Muscle of arm (tissue), 12 donors: Measurements from ENCODE around the gene PRADC1. TPM values are rescaled to one million over a fixed set of nuclear protein-coding genes. Genes with fewer than 3 reads are reported as not detected.
"Not testable (repeated sequence)": the region's sequence is repeated elsewhere in the genome, so short reads cannot be mapped to it uniquely, and the experiment has no call there.

Experiments used
- DNase-seq: peaks from one replicate; pipeline ENCODE4 v3.0.0-alpha.2; 2013
- polyA plus RNA-seq, 12 donors: library from polyadenylated mRNA; unstranded; fragments of 120-200 nt; gene quantifications; one replicate each; pipeline ENCODE4 v1.2.1, GENCODE V29; 2013; ENCODE audit not compliant: insufficient read length in 12 of 12

The PRADC1 gene
- polyA plus RNA-seq, 12 donors = 15.9 to 32.8 (median 26.7) TPM; not detected in 1

- DNase-seq = no peak
These were observed 22.3 kb downstream of the PRADC1 start for GRCh38 chr2:73210696-73211095.

GRCh38 chr2:73210019-73210418 is 23.0 kb downstream of the PRADC1 start:
- no peak for DNase-seq

GRCh38 chr2:73208258-73208657 is 24.8 kb downstream of the PRADC1 start:
- no peak for DNase-seq

GRCh38 chr2:73205611-73206010 is 27.4 kb downstream of the PRADC1 start:
- DNase-seq = no peak

- no peak for DNase-seq
These were observed 29.9 kb downstream of the PRADC1 start for GRCh38 chr2:73203055-73203681.

- DNase-seq = no peak
These were observed 30.6 kb downstream of the PRADC1 start, which contains the start of gene NOTO for GRCh38 chr2:73202156-73203054. Gene NOTO, plus strand, starts transcription at chr2:73202574. Its CDS starts 93 bp downstream, at chr2:73202667.

- DNase-seq = not testable (repeated sequence)
These were observed 32.8 kb downstream of the PRADC1 start for GRCh38 chr2:73200281-73200680.

- no peak for DNase-seq
These were observed 35.5 kb downstream of the PRADC1 start for GRCh38 chr2:73197579-73197978.

GRCh38 chr2:73187549-73187948 is 45.5 kb downstream of the PRADC1 start:
- no peak for DNase-seq

- DNase-seq = no peak
These were observed 47.1 kb downstream of the PRADC1 start for GRCh38 chr2:73185965-73186364.

Other genes with a start within 250 kb of the PRADC1 start
- gene SFXN5, start 161.5 kb downstream of the PRADC1 start, polyA plus RNA-seq = 10 to 100 TPM in 1 of 12 donors, 1 to 10 TPM in 10, not detected in 1; 4.9 to 10.6 (median 6.7) TPM
- gene RAB11FIP5, start 120.3 kb downstream of the PRADC1 start, polyA plus RNA-seq = 10 to 100 TPM in 11 of 12 donors, not detected in 1; 11.5 to 21.2 (median 13.7) TPM
- gene NOTO, start 30.7 kb downstream of the PRADC1 start, polyA plus RNA-seq = under 1 TPM in 3 of 12 donors, not detected in 9; 0.06 to 0.08 (median 0.07) TPM
- gene SMYD5, start 19.0 kb downstream of the PRADC1 start, polyA plus RNA-seq = 10 to 100 TPM in 11 of 12 donors, not detected in 1; 25.3 to 44.6 (median 30.2) TPM
- 100 to 1,000 TPM in 11 of 12 donors, not detected in 1; 167 to 224 (median 189) TPM for gene CCT7, start 1.1 kb upstream of the PRADC1 start, polyA plus RNA-seq
- 1 to 10 TPM in 1 of 12 donors, under 1 TPM in 9, not detected in 2; 0.12 to 2.0 (median 0.25) TPM for gene FBXO41, start 51.2 kb upstream of the PRADC1 start, polyA plus RNA-seq
- under 1 TPM in 1 of 12 donors, not detected in 11; 0.11 TPM for gene EGR4, start 60.3 kb upstream of the PRADC1 start, polyA plus RNA-seq
- gene ALMS1, start 152.6 kb upstream of the PRADC1 start, polyA plus RNA-seq = 10 to 100 TPM in 11 of 12 donors, not detected in 1; 15.2 to 58.4 (median 18.8) TPM